Neural progenitor cell (in vitro differentiated cells): ENCODE data around the gene HS3ST5. TPM values are rescaled to one million over a fixed set of nuclear protein-coding genes. Genes with fewer than 3 reads are reported as not detected.

ENCODE experiments used
- DNase-seq: peaks from one replicate; pipeline ENCODE4 v3.0.0-alpha.2; 2016; ENCODE audit warnings: low spot score
- H2AFZ ChIP-seq: fragments of 200-600 bp; sonication (generic); replicated peaks from 2 replicates; pipeline ENCODE4 v1.6.1; 2016; ENCODE audit warnings: antibody characterized with exemption
- H3F3A ChIP-seq: fragments of 200-600 bp; sonication (generic); 2 replicates; pipeline ENCODE4 v1.6.1; 2016; ENCODE audit warnings: antibody characterized with exemption, low read depth
- H3K27ac ChIP-seq: fragments of 200-600 bp; sonication (generic); 2 replicates; pipeline ENCODE4 v1.5.1; 2016; ENCODE audit warnings: mild to moderate bottlenecking
- H3K27me3 ChIP-seq: fragments of 200-600 bp; sonication (generic); 2 replicates; pipeline ENCODE4 v1.6.1; 2016; ENCODE audit warnings: mild to moderate bottlenecking, moderate library complexity
- H3K36me3 ChIP-seq: fragments of 200-600 bp; sonication (generic); 2 replicates; pipeline ENCODE4 v1.5.1; 2016
- H3K4me1 ChIP-seq: fragments of 200-600 bp; sonication (generic); 2 replicates; pipeline ENCODE4 v1.6.1; 2016; ENCODE audit warnings: mixed run types
- H3K4me2 ChIP-seq: fragments of 200-600 bp; sonication (generic); 2 replicates; pipeline ENCODE4 v1.6.1; 2016
- H3K4me3 ChIP-seq: fragments of 200-600 bp; sonication (generic); 2 replicates; pipeline ENCODE4 v1.5.1; 2016
- H3K79me2 ChIP-seq: fragments of 200-600 bp; sonication (generic); 2 replicates; pipeline ENCODE4 v1.6.1; 2016; ENCODE audit warnings: low read depth
- H3K9ac ChIP-seq: fragments of 200-600 bp; sonication (generic); 2 replicates; pipeline ENCODE4 v1.6.1; 2016
- H3K9me3 ChIP-seq: fragments of 200-600 bp; sonication (generic); 2 replicates; pipeline ENCODE4 v1.5.1; 2016; ENCODE audit warnings: low read depth
- H4K20me1 ChIP-seq: fragments of 200-600 bp; sonication (generic); 2 replicates; pipeline ENCODE4 v1.6.1; 2016; ENCODE audit warnings: low read depth
- H3K27ac Mint-ChIP-seq: 3 replicates; pipeline ENCODE4 v1.8.0; 2021; ENCODE audit warnings: mixed read lengths
- H3K27me3 Mint-ChIP-seq: 2 replicates; pipeline ENCODE4 v1.8.0; 2022; ENCODE audit warnings: low read depth, mild to moderate bottlenecking, inconsistent platforms, moderate library complexity, mixed read lengths; ENCODE audit not compliant: insufficient read depth
- H3K36me3 Mint-ChIP-seq: 3 replicates; pipeline ENCODE4 v1.8.0; 2021; ENCODE audit warnings: mixed read lengths
- H3K4me1 Mint-ChIP-seq: 3 replicates; pipeline ENCODE4 v1.8.0; 2021; ENCODE audit warnings: mixed read lengths
- H3K4me3 Mint-ChIP-seq: 3 replicates; pipeline ENCODE4 v1.8.0; 2021; ENCODE audit warnings: mild to moderate bottlenecking, moderate library complexity, mixed read lengths
- H3K9me3 Mint-ChIP-seq: 3 replicates; pipeline ENCODE4 v1.8.0; 2020; ENCODE audit warnings: mixed read lengths
- CTCF ChIP-seq: fragments of 200-600 bp; sonication (generic); IDR thresholded peaks from 2 replicates; pipeline ENCODE4 v1.5.1; 2017; ENCODE audit warnings: antibody characterized with exemption, mild to moderate bottlenecking
- EZH2 ChIP-seq: fragments of 200-600 bp; sonication (generic); IDR thresholded peaks from 2 replicates; pipeline ENCODE4 v1.6.1; 2017; ENCODE audit warnings: antibody characterized with exemption, mild to moderate bottlenecking, moderate library complexity
- EZH2phosphoT487 ChIP-seq: fragments of 200-600 bp; sonication (generic); IDR thresholded peaks from 2 replicates; pipeline ENCODE4 v1.6.1; 2017; ENCODE audit warnings: antibody characterized with exemption
- total RNA-seq: library from RNA; depleted of rRNA; stranded (reverse); fragments of >200 nt; gene quantifications from 2 replicates; pipeline ENCODE4 v1.2.3, GENCODE V29; 2015; ENCODE audit warnings: low replicate concordance

Gene HS3ST5
- total RNA-seq, 1 donor from 2014 or later: 0.34 TPM

DNA sequence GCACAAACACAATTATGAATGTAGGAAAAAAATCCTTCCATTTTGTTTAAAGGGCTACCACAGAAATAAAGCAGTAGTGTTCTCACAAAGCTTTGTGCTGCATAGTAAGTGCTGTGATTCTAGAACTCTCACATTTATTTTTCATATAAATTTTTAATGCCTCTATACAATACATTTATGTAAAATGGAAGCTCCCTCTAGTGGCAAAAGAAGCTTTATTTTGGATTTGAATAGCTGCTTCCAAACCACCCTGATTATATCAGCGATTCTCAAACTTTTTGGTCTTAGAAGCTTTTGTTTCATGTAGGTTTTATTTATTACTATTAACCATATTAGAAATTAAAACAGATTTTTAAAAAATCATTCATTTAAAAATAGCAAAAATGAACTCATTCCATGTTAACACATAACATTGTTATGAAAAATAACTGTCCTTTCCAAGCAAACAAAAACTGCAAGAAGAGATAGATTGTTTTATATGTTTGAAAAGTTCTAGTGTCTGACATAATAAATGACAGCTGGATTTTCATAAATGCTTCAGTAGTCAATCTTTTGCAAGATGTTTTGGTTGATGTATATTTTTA lies 38.4 kb downstream of the HS3ST5 start:
- Histone ChIP-seq H2AFZ (no peak overlapping the region), H3K27ac (no peak overlapping the region), H3K79me2 (no peaks in the 10 kb centered on the region), H3K9me3 (no peaks in the 10 kb centered on the region), H4K20me1 (no peaks in the 10 kb centered on the region), H3K4me2 (no peak overlapping the region), H3K36me3 (no peaks in the 10 kb centered on the region), H3K27me3 (no peaks in the 10 kb centered on the region), H3K4me3 (no peak overlapping the region), H3K4me1 (no peaks in the 10 kb centered on the region), H3K9ac (no peak overlapping the region), H3F3A (no peaks in the 10 kb centered on the region)
- H3K36me3 Mint-ChIP-seq: no peaks in the 10 kb centered on the region
- H3K9me3 Mint-ChIP-seq: peaks cover 2% of the 10 kb centered on the region
- H3K4me1 Mint-ChIP-seq: no peaks in the 10 kb centered on the region
- H3K4me3 Mint-ChIP-seq: no peak overlapping the region
- TF ChIP-seq CTCF (peak; percentile 67), EZH2phosphoT487 (no peak)
- no peak overlapping the region for H3K27ac Mint-ChIP-seq
- H3K27me3 Mint-ChIP-seq: no peaks in the 10 kb centered on the region
- DNase-seq: no peak

GRCh38 chr6:114301596-114302219 lies 41.1 kb downstream of the HS3ST5 start:
- Mint-ChIP-seq H3K36me3 (no peaks in the 10 kb centered on the region), H3K27ac (no peak overlapping the region), H3K9me3 (peaks cover 5% of the 10 kb centered on the region), H3K27me3 (no peaks in the 10 kb centered on the region), H3K4me3 (no peak overlapping the region), H3K4me1 (no peaks in the 10 kb centered on the region)
- Histone ChIP-seq H3F3A (no peaks in the 10 kb centered on the region), H3K79me2 (peaks cover 3% of the 10 kb centered on the region), H3K4me3 (no peak overlapping the region), H3K9ac (no peak overlapping the region), H2AFZ (no peak overlapping the region), H3K9me3 (no peaks in the 10 kb centered on the region), H3K4me1 (no peaks in the 10 kb centered on the region), H3K27ac (no peak overlapping the region), H3K4me2 (no peak overlapping the region), H3K27me3 (no peaks in the 10 kb centered on the region), H4K20me1 (no peaks in the 10 kb centered on the region), H3K36me3 (no peaks in the 10 kb centered on the region)
- no peak for TF ChIP-seq CTCF
- no peak for TF ChIP-seq EZH2phosphoT487
- no peak for TF ChIP-seq EZH2
- DNase-seq: no peak

- Histone ChIP-seq H4K20me1 (no peaks in the 10 kb centered on the region), H3K9me3 (no peaks in the 10 kb centered on the region), H2AFZ (no peak overlapping the region), H3K4me1 (no peaks in the 10 kb centered on the region), H3K27ac (no peak overlapping the region), H3K9ac (no peak overlapping the region), H3K27me3 (no peaks in the 10 kb centered on the region), H3K36me3 (no peaks in the 10 kb centered on the region), H3K79me2 (peaks cover 3% of the 10 kb centered on the region), H3F3A (no peaks in the 10 kb centered on the region), H3K4me3 (no peak overlapping the region), H3K4me2 (no peak overlapping the region)
- no peaks in the 10 kb centered on the region for H3K4me1 Mint-ChIP-seq
- peaks cover 3% of the 10 kb centered on the region for H3K9me3 Mint-ChIP-seq
- H3K27me3 Mint-ChIP-seq: no peaks in the 10 kb centered on the region
- no peak overlapping the region for H3K27ac Mint-ChIP-seq
- no peak overlapping the region for H3K4me3 Mint-ChIP-seq
- DNase-seq: no peak
- no peaks in the 10 kb centered on the region for H3K36me3 Mint-ChIP-seq
- TF ChIP-seq EZH2phosphoT487 (no peak), CTCF (no peak), EZH2 (no peak)
These were observed 45.7 kb downstream of the HS3ST5 start for GRCh38 chr6:114297135-114297534.
